ENCODE data around the gene NGDN.
A peak's percentile ranks its signal among the peaks of the same experiment; 100 is the strongest.

The NGDN gene

DNA sequence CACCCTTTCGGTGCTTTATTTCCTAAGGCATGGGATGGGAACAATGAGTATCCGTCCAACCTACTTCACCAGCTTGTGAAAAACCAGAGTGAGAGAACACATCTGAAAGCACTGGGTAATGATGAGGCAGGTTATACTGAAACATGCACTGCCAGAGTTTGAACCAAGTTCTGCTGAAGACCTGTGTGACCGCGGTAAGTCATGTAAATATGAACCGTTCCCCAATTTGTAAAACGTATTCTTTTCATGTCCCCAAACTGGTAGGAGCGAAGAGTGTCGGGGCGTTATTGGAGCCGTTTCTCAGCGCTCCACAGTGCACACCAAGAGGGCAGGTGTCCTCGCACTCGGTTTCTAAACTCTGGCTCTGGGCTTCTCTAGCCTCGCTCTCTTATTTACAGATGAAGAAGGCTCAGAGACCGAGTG lies 788 bp upstream of the NGDN start:
- DNase-seq (ENCODE audit: low read depth in 2 of 2, low spot score in 1 of 2) = no peak

DNA sequence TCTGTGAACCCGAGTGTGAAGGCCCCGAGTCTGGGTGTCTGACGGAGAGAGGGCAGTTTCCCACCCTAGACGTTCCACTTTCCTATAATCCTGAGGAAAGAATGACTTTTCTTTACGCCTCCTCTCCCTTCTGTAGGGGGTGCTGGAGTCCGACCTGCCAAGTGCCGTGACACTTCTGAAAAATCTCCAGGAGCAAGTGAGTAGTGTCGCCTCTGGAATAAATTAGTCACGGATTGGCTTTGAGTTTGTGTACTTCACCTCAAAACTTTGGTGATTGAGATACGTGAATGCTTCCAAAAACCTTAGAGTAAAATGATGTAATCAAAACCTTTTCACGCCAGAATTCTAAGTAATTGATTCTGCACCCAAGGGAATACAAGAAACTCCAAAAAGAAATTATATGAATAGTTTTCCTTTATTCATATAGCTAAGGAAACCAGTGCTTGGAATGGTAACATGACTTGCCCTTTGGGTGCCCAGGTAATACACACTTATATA lies 452 bp downstream of the NGDN start:
- DNase-seq (ENCODE audit: low read depth in 2 of 2, low spot score in 1 of 2) = no peak

DNA sequence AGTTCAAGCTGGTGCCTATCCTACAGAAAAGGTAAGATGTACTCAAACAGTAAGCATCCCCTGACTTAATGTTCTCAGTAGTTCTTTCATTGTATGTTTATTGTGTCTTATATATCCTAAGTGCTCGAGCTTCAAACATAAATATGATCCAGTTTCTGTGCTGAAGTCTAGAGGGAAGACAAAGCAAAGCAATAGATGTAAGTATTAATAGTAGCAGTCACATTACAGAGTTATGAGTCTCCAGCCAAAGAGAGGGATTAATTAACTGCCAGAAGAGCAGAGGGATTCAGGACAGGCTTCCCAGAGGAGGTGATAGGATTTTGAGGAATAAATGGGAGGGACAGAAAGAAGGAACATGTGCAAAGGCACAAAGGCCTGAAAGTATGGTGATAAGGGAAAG lies 1.4 kb downstream of the NGDN start:
- DNase-seq (ENCODE audit: low read depth in 2 of 2, low spot score in 1 of 2) = no peak

DNA sequence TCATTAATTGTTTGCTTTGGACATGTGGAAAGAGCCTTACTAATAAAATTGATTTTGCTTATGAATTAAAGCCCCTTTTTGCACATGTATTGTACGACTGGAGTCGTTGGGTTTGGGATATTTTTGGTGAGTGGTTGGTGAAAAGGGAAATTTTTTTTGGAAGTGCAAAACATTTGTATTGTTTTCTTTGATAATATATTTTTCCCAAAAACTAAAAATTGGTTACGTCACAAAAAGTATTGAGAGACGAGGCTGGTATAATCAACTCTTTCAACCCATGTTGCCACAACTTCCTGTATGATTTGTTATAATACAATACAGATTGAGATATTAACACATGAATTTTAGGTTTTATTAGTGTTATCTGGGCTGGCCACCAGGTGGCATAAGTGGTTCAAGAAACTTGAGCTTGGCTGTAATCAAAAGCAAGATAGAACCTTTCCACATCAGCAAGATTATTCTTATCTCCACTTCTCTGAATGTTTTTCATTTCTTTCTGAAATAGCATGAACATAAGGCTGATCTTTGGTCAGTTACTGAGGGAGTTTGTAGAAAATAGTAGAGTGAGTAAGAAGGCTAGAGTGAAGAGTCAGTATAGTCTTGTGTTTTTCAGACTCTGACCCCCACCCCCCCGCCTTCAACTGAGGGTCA lies 8.7 kb downstream of the NGDN start:
- peak in 1 of 2 donors; percentile 13 for DNase-seq (ENCODE audit: low read depth in 2 of 2, low spot score in 1 of 2)

DNA sequence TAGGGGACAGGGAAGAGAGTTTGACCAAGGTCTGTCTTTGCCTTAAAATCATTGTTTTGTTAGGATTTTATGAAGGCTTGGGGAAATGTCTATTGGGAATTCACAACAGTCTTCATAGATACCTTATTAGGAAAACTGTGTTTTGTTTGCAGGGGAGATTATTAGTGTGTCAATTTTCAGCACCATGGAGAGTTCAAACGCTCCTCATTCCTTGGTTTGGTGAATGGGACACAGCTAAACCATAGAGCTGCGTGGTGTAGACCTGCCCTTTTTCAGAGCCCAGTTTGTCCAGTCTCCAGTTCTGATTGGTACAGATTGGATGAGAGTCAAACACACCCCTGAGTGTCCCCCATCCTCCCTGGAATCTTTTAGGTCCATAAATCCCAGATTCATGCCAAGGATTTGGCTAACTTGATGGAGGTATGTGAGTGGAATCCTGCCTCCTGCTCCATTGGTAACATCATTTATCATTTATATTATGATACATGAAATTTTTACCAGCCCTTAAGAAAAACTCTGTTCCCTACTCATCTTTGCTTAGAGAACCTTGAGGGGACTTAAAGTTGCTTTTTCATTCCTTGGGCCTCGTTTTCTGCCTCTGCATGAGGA lies 12.0 kb downstream of the NGDN start:
- no peak for DNase-seq (ENCODE audit: low read depth in 2 of 2, low spot score in 1 of 2)

DNA sequence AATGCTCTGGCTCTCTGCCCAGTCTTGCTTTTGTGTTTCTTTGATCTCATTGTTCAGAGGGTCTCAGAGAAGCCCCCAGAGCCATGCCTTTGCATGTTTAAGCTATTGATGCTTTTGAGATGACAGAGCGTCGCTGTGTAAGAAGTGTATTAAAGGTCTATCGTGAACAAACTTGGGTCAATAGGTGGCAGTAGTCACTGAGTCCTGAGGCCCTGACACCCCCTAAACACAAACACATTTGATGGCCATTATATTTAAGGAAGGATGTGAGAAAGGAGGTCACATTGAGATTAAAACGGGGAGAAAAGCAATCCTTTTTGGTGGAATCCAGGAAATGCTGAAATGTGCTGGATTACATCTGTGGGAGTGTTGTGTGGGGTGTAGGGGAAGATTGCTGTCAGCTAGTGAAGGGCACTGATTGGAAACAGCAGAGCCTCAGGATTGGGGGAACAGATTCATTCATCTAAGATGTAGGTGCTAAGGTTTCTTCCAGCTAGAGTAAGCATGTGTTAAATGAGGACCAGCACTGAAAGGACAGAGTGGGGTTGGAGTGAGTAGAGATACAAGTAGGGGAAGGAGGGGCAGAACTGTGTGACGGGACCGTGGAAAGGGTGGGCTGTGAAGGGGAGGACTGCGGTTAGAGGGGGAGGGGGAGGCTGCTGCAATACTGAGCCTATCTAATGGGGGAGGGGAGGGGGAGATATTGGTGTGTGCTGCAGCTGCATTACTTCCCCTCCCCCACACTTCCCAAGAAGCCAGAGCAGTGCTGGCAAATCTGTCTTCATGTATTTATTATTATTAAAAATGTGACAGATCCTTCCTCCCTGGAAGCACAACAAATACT lies 12.7 kb downstream of the NGDN start:
- no peak for DNase-seq (ENCODE audit: low read depth in 2 of 2, low spot score in 1 of 2)

DNA sequence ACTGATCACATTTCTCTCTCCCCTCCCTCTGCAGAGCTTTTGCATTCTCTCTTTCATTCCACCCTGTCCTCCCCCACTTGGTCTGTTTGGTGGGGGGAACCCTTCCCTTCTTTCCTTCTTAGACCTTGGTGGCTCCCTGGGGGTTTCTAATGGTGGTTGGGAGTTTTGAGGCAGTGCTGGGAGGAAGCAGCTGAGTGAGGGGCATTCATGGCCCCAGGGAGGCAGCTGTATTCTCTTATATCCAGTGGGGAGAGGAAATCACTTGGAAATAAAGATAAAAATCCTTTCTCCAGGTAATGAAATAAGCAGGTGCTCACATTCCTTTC lies 13.3 kb downstream of the NGDN start:
- DNase-seq (ENCODE audit: low read depth in 2 of 2, low spot score in 1 of 2) = no peak

DNA sequence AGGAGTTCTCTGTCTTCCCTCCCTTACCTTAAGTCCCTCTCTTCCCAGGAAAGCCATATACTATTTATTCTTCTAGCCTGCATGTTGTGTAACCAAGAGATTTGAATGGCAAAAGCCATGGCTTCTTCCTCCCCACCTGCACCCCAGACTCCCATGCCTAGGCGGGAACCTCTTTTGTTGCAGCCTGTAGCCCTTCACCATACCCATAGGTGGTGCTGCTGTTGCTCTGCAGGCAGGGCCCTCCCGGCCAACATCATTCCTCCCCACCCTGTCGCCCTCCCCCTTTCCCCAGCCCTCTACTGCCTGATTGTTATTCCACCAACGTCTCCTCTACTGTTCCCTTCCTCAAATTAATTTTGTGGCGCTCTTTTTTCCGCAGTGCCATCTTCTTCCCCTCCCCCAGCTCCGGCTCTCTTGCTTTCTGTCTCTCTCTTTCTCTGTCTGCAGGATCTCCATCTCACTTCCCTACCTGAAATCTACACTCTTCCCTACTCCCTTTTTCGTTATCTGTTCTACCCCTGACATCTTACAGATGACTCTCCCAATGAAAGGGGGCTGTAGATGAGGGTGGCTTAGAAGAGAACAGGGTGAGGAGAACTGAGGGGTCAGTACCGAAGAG lies 13.8 kb downstream of the NGDN start:
- no peak for DNase-seq (ENCODE audit: low read depth in 2 of 2, low spot score in 1 of 2)

DNA sequence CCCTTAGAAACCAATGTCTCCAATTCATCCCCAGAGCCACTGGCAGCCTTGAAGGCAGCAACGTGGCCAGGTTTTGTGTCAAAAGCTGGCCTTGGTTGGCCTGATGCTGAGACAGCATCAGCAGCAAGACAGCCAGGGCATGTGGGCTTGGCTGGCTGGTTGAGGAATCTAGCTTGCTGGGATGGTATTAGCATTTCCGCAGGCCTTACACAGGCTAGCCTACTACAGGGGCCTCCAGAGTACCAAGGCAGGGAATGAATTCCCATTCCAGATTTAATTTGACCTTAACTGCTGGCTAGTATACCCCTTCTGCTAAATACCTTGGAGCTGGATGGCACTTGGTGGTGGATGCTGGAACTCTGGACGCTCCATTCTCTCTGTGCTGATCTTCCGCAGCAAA lies 15.8 kb downstream of the NGDN start:
- DNase-seq (ENCODE audit: low read depth in 2 of 2, low spot score in 1 of 2) = no peak

DNA sequence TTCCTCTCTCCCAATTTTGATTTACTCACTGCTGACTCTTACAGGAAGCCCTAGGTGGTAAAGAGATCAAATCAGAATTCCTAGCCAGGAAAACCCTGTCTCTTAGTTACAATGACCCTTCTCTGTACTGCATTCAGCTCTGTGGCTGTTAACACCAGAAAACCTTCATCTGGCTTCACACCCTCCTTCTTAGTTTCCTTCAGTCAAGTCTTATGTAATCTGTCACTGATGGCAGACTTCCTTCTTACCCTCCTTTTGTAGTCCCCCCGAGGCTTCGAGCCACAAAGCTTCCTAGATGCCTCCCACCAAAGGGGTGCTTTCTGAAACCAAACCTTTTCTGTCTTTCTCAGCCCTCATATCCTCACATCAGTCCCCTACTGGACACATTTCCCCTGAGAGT lies 16.5 kb downstream of the NGDN start:
- DNase-seq (ENCODE audit: low read depth in 2 of 2, low spot score in 1 of 2) = no peak

DNA sequence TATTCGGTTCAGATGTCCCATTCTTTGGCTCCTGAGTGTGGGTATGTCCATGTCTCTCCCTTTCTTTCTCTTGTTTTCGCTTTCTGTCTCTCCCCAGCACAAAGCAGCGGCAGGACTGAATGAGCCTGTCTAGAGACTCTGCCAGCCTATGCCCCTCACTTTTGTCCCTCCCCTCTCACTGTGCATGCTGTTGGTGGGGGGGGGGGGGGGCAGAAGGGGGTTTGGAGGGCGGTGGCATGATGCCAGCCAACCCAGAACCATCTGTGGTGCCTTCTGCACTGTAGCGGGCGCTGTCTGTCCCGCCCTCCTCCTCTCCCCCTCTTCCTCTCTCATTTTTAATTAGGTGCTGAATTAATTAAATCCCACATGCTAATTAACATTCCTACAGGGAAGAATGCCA lies 17.7 kb downstream of the NGDN start:
- no peak for DNase-seq (ENCODE audit: low read depth in 2 of 2, low spot score in 1 of 2)

DNA sequence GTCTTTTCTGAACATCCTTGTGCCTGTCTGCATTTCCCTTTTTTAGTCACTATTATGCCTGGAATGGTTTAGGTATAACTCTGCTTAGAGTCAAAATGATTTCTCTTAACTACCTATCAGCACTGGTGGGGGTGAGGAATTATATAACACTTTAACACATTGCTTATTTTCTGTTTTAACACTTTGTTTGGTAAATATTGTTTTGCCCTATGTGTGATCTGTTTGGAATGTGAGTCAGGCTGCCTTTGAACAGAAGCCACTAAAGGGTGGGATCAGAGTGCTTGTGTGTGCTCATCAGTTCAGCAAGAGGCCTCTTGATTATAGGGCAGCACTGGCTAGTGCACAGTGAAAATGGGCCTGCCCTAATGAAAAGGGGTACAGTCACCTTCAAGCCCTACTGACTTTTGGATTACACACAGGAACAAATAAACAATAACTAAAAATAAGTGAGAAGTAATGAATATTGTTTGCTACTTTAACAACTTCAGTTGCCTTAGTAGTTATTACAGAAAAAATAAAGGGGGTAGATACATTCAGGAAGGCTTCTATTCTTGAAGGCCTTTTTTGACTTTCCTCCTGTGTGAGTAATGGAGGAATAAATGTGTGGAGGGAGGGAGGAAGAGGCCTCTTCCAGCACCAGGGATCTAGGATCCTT lies 23.2 kb downstream of the NGDN start:
- no peak for DNase-seq (ENCODE audit: low read depth in 2 of 2, low spot score in 1 of 2)

DNA sequence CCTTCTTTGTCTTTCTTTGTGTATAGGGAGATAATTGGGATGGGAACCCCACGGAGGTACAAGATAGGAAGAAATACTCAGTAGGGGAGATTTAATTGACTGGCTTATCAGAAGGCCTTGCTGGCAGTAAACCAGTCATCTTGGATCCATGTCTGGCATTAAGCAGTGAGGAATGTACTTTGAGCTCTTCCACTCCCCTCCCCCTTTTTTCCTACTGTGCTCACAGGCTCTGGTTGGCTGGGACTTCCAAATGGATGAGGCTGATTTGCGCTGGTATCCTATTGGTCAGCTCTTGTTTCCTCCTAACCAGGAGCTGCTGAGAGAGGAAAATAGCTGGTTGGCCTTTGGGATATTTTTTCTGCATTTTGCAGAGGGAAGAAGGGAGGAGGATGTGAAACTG lies 24.7 kb downstream of the NGDN start:
- DNase-seq (ENCODE audit: low read depth in 2 of 2, low spot score in 1 of 2) = no peak

DNA sequence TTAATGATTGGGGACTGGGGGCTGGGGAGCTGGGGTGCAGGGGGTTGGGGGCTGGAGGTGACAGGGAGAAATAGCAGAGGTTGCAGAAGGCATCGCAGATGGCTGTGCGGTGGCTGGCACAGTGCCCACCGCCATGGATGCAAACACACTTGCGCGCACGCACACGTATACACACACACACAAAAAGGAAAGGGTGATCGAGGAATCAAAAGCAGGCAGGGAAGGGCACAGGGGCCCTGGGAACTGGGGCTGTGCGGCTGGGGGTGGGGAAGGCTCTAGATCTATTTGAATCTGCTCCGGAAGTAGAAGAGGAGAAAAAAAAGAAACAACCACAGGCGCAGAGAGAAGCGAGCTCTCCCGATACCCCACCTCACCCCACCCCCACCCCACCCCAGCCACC lies 42.7 kb downstream of the NGDN start:
- no peak for DNase-seq (ENCODE audit: low read depth in 2 of 2, low spot score in 1 of 2)

DNA sequence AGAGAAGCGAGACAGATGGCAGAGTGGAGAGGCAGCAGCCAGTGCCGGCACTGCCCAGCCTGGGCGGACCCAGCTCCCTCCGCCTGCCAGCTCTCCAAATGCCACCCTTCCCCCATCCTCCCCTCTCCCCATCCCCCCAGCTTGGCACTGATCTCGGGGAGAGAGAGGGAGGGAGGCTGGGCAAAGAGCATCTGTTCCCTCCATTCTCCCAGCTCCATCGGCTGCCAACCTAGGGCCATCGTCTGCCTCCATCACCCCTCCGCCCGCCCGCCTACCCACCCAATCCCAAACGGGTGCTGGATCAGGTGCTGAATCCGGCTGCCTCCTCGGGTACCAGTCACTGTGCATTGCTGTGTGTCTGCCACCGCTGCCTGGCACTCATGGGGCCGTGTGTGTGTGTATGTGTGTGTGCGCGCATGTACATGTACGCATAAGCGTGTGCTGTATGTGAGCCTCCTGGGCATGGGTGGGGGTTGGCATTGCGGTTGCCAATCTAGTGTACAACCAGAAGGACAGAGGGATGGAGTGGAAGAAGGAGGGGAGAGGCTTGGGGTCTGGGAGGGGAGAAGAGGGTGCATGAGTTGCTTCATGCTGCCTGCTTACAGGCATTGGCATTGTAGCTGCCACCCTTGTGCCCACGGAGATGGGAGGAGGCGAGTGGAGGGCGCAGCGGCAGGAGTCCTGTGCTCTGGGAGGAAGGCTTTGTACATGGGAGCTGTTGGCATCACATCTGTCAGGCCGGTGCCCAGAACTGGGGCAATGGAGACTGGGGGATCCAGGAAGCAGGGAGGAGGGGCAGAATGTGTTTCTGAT lies 43.7 kb downstream of the NGDN start:
- no peak for DNase-seq (ENCODE audit: low read depth in 2 of 2, low spot score in 1 of 2)

DNA sequence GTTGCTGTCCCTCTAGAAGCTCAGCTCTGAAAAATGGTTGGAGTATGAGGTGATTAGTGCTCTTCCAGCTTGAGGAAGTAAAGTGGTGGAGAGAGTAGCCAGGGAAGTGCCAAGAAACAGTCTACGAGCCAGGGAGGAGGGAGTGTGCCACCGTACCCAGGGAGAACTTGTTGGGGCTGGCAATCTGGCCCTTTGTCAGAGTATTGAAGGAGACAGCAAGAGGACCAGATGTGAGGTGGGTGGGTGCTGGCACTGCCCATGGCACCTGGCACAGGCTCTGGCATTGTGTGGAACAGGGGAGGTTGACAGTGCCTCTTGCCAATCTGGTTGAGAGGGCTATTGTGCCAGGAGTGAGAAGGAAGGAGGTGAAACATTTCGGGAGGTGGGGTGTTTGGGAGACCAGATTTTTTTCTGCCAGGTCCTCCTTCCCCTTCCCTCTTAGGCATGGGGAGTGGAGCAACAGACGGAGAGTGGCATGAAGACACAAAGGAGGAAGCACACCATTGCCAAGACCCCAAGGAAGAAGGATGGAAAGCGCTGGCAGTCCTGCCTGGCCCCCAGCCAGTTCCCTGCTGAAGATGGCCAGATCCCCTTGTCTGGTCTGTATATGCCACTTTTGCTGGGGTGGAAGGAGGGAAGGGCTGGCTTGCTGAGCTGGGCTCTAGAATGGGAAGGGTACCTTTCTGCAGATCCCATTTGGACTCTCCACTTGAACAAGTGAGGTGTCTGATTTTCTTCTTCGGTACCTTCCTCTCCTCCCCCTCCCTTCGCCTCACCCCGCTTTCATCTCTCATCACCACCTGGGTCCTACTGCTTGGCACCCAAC lies 44.5 kb downstream of the NGDN start:
- no peak for DNase-seq (ENCODE audit: low read depth in 2 of 2, low spot score in 1 of 2)

DNA sequence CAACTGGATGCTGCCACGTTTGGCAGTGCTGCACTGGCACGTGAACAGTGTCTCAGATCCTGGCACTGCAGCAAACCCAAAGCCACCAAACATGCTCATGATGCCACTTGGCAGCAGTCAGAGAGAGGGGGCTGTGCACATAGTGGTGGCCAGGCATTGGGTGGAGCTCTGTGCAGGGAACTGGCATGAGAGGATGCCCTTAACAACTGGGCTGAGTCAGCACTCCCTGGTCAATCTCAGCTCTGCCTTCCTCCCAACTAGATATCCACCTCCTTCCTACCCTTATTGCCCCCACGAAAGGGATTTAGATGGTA lies 45.1 kb downstream of the NGDN start:
- DNase-seq (ENCODE audit: low read depth in 2 of 2, low spot score in 1 of 2) = no peak

DNA sequence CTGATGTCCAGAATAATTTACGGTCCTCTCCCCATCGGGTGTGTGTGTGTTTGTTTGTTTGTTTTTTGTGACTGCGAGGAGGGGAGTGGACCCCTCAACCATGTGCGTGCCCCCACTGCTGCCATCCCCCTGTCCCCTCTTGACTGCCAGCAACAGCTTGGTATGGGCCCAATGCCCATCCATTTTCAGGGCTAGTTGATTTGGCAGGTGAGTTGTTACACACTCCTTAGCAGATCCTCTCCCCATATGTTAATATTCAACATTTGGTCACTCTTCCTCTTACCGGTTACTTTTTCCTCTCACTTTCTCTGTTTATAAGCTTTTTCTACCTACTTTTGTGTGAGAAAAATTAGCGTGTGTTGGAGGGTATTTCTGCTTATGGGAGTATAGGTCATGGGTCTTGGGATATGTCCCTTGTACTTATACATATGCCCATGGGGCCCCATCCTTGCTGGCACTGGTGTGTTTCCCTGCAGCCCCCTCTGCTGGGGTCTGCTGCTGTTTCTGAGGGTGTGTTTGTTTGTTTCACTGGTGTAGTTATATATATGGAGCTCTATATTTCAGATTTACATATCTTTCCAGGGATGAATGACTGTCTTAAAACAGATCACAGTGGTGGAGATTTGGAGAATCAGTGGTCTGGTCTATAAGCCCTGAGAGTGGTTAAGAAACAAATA lies 48.3 kb downstream of the NGDN start:
- no peak for DNase-seq (ENCODE audit: low read depth in 2 of 2, low spot score in 1 of 2)

DNA sequence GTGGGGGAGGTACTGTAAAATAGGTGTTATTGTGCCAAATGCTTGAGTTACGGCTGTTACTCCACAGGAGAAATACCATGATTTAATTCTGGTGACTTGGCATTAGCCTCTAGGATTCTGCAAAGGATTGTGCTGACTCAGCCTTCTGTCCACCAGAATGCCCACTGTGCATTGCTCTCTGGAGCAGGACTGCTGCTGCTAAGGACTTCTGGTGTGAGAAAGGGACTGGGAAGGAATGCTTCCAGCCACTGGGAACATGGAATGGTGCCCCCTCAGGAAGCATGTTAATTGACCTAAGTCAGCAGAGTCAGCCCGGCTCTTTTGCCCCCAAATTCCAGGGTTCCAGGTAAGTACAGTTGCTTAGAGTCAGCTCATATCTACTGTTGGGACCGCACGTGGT lies 49.2 kb downstream of the NGDN start:
- DNase-seq (ENCODE audit: low read depth in 2 of 2, low spot score in 1 of 2) = no peak

Data from stimulated activated CD8-positive, alpha-beta memory T cell treated with anti-CD3 and anti-CD28 coated beads, Interleukin-4, amount 100 ng/mL, for 1 hour (primary cell).